Stomach (tissue), 4 donors: ENCODE measurements around the gene PLEKHG5.

Experiments used
- EP300 ChIP-seq: sonication (generic); formaldehyde crosslinking; IDR thresholded peaks from one replicate; pipeline ENCODE4 v1.6.1; 2017; ENCODE audit warnings: antibody characterized with exemption
- TF ChIP-seq, protein P1 (sequence below), 7 experiments: fragments of 450-650 bp in 4 of 7; fragments of 200-600 bp in 3 of 7; sonication (generic) in 3 of 7; IDR thresholded peaks; one replicate each; pipeline ENCODE4 v1.5.1; 2016 to 2019; ENCODE audit warnings: antibody characterized with exemption in 7 of 7, control low read depth in 2 of 7, mild to moderate bottlenecking in 1 of 7

DNA sequence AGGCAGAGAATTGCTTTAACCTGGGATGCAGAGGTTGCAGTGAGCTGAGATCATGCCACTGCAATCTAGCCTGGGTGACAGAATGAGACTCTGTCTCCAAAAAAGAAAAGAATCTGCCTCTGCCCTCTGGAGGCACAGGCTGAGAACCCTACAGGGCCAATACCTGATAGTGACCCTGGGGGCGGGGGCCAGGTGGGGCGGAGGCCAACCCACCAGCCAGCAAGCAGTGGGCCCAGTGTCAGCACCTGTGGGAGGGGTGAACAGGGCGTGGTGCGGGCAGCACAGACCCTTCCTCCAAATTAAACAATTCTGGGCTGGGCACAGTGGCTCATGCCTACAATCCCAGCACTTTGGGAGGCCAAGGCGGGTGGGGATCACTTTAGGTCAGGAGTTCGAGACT, 19.0 kb upstream of the PLEKHG5 start:
- TF ChIP-seq, protein P1, sequence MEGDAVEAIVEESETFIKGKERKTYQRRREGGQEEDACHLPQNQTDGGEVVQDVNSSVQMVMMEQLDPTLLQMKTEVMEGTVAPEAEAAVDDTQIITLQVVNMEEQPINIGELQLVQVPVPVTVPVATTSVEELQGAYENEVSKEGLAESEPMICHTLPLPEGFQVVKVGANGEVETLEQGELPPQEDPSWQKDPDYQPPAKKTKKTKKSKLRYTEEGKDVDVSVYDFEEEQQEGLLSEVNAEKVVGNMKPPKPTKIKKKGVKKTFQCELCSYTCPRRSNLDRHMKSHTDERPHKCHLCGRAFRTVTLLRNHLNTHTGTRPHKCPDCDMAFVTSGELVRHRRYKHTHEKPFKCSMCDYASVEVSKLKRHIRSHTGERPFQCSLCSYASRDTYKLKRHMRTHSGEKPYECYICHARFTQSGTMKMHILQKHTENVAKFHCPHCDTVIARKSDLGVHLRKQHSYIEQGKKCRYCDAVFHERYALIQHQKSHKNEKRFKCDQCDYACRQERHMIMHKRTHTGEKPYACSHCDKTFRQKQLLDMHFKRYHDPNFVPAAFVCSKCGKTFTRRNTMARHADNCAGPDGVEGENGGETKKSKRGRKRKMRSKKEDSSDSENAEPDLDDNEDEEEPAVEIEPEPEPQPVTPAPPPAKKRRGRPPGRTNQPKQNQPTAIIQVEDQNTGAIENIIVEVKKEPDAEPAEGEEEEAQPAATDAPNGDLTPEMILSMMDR (IDR thresholded peaks at IDR 0.05), result no peak
- no peak for TF ChIP-seq EP300
